COLO668 (cell line): ENCODE data around the gene TERB1.
"Not testable (repeated sequence)": the region's sequence is repeated elsewhere in the genome, so short reads cannot be mapped to it uniquely, and the experiment has no call there.

Experiments used
- DNase-seq: peaks from one replicate; lab custom pipeline; 2025; ENCODE audit not compliant: unreplicated experiment; lab: John Stamatoyannopoulos, UW

The TERB1 gene

GRCh38 chr16:66830422-66831404, 29.3 kb upstream of the TERB1 start, which contains the start of gene NAE1:
Gene NAE1 (minus strand): TSS chr16:66830976. CDS start chr16:66830899, 77 bp downstream.
- peak; percentile 93 for DNase-seq

- no peak for DNase-seq
These were observed 22.6 kb upstream of the TERB1 start for GRCh38 chr16:66824006-66824405.

GRCh38 chr16:66814734-66815133, 13.3 kb upstream of the TERB1 start:
- DNase-seq: no peak

GRCh38 chr16:66811043-66811442, 9.7 kb upstream of the TERB1 start:
- no peak for DNase-seq

GRCh38 chr16:66810391-66810790, 9.0 kb upstream of the TERB1 start:
- no peak for DNase-seq

- no peak for DNase-seq
These were observed 8.4 kb upstream of the TERB1 start for GRCh38 chr16:66809765-66810164.

- no peak for DNase-seq
These were observed 775 bp upstream of the TERB1 start for GRCh38 chr16:66802159-66802558.

GRCh38 chr16:66800856-66801255, 528 bp downstream of the TERB1 start:
- DNase-seq: no peak

GRCh38 chr16:66798161-66798560, 3.2 kb downstream of the TERB1 start:
- no peak for DNase-seq

GRCh38 chr16:66793984-66794383, 7.4 kb downstream of the TERB1 start:
- not testable (repeated sequence) for DNase-seq

GRCh38 chr16:66790130-66790733, 11.2 kb downstream of the TERB1 start:
- DNase-seq: no peak

GRCh38 chr16:66787427-66787826, 14.0 kb downstream of the TERB1 start:
- DNase-seq: no peak

- DNase-seq: no peak
These were observed 14.8 kb downstream of the TERB1 start for GRCh38 chr16:66786551-66786950.

GRCh38 chr16:66776457-66776856, 24.9 kb downstream of the TERB1 start:
- no peak for DNase-seq

- DNase-seq: no peak
These were observed 26.4 kb downstream of the TERB1 start for GRCh38 chr16:66774981-66775380.

GRCh38 chr16:66758086-66758485, 43.3 kb downstream of the TERB1 start:
- DNase-seq: no peak

- no peak for DNase-seq
These were observed 46.6 kb downstream of the TERB1 start for GRCh38 chr16:66754819-66755218.

- no peak for DNase-seq
These were observed 47.2 kb downstream of the TERB1 start for GRCh38 chr16:66754211-66754610.

- no peak for DNase-seq
These were observed 48.4 kb downstream of the TERB1 start for GRCh38 chr16:66752958-66753357.

GRCh38 chr16:66752379-66752778, 49.0 kb downstream of the TERB1 start:
- no peak for DNase-seq

- no peak for DNase-seq
These were observed 49.4 kb downstream of the TERB1 start for GRCh38 chr16:66751992-66752322.

- DNase-seq: peak; percentile 85
These were observed 49.9 kb downstream of the TERB1 start, which contains the start of gene DYNC1LI2 for GRCh38 chr16:66751303-66751991. Gene DYNC1LI2 (minus strand): TSS chr16:66751609. CDS start chr16:66751591, 18 bp downstream.
